ENCODE results near the gene CYP24A1.

CYP24A1 gene

GRCh38 chr20:54155736-54156317, 18.0 kb downstream of the CYP24A1 start:
- DNase-seq: no peak

GRCh38 chr20:54154439-54154838, 19.3 kb downstream of the CYP24A1 start:
- no peak for DNase-seq

DNA sequence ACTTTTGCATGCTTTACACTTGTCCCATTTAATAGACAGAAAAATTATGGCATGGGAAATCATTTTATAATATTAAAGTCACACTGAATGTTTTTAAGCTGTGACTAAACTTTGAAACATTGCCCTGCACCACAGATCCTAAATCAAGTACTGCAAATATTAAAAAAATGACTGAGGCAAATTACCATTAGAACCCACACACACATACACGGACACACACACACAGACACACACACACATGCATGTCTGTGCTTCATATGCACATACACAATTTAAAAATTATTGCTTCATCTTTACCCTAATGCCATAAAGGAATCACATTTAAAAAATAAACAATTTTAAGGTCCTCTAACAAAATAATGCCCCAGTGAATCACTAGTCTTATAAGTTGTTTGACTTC, 19.9 kb downstream of the CYP24A1 start:
- DNase-seq: no peak

GRCh38 chr20:54153041-54153327, 20.8 kb downstream of the CYP24A1 start:
- no peak for DNase-seq

- DNase-seq: no peak
These were observed 21.4 kb downstream of the CYP24A1 start for GRCh38 chr20:54152227-54153040.

DNA sequence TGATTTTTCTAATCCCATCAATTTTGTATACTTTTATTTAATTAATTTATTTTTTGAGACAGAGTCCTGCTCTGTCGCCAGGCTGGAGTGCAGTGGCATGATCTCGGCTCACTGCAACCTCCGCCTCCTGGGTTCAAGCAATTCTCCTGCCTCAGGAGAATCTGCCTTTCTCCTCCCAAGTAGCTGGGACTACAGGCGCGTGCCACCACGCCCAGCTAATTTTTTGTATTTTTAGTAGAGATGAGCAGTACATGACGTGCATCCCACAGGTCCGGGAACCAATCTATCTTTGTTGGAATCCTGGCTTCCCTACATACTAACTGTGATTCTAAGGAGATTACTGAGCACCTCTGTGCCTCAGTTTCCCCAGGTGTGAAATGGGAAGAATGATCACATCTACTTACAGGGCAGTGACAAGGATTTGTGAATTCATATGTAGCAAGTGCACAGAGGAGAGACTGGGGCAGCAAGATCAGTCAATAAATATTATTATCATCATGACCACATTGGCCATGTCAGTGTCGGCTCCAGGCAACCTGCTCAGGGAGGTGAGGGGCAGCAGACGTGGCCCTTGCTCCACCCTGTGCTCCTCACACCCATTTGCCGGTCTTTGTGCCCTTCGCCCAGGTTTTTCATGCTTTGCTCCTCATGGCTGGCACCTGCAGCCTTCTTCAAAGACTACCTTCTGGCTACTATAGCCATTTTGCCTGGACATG, 22.1 kb downstream of the CYP24A1 start:
- no peak for DNase-seq

- no peak for DNase-seq
These were observed 22.7 kb downstream of the CYP24A1 start for GRCh38 chr20:54151075-54151439.

GRCh38 chr20:54149765-54150264, 24.0 kb downstream of the CYP24A1 start:
- DNase-seq: no peak

- no peak for DNase-seq
These were observed 24.6 kb downstream of the CYP24A1 start for GRCh38 chr20:54148947-54149764.

- DNase-seq: no peak
These were observed 27.1 kb downstream of the CYP24A1 start for GRCh38 chr20:54146672-54147071.

DNA sequence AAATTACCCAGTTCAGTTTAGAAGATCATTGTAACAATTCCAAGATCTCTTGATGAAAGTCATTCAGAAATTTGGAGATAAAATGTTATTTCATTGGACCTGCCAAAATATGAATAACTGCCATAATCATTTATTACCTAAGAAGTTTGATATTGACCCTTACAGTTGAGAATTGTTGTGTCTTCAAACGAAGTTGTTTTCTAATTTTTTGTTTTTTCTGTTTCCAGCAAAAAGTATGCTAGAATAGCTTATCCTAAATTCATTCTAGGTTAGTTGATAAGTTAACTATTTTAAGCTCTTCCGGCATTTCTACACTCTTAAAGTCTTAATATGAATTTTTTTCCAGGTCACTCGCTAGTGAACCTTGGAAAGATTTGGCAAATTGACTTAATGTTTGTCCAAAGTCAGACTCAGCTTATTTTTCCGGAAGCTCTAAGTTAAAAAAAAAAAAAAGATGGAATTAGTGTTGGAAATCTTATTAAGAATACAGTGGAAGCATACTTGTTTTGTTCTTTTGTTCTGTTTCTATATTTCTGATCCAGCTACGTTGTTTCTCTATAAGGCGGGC, 28.9 kb downstream of the CYP24A1 start:
- no peak for DNase-seq

DNA sequence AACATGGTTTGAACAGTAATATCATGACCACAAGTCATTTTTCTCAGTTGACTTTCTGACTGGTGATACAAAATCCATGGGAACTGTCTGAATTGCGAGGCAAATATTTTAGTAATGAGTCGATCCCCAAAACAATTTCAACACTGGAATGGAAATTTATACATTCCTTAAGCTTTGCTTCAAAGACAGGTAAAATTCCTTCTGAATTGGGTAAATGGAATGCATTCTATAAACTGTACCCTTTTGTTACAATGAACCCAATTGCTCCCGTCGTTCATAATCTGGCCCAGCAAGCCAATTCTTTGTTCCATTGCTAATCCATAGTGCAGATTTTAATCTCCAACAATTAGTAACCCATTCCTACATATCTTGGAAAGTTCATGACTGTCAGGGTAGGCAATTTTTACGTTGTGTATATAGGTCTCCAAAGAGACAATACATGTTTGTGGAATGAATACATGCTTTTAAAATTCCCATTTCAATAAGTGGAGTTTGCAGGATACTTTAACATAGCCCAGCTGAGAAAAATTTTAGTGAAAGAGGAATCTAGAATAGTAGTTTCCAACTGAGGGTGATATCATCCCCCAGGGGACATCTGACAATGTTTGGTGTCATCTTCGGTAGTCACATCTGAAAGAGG, 32.7 kb downstream of the CYP24A1 start:
- DNase-seq: no peak

DNA sequence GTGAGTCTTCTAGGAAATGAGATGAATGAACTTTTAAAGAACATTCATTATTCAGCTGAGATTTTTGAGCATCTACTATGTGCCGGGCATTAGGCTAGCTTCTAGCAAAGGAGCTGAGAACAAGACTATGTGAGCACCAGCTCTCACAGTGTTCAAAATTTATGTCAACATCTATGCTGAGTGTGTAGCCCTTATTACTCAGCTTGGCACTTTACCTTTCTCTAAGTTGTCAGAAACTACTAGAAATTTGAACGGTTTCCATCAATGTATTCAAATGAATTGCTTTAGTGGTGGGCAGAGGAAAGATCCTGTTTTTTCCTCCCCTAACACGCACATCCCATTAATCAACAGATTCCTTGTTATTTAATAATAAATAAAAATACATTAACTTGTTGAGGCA, 33.3 kb downstream of the CYP24A1 start:
- DNase-seq: no peak

DNA sequence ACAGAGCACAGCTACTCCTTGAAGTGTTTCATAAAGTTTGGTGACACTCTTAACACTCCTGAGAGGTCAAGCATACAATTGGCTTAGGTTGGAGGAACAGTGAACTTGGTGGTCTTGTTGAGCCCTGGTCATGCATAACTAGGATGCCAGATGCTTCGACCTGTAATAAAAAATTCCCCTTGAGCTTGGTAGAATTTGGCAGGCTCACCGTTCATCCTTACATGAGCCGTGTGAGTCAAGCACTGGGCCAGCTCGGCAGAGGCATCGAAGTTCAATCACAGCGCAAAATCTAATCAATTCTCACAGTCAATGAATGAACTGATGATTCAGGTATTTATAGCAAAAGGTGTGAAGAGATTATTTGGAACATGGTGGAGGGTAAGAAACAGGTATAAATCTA, 33.7 kb downstream of the CYP24A1 start:
- DNase-seq: no peak

DNA sequence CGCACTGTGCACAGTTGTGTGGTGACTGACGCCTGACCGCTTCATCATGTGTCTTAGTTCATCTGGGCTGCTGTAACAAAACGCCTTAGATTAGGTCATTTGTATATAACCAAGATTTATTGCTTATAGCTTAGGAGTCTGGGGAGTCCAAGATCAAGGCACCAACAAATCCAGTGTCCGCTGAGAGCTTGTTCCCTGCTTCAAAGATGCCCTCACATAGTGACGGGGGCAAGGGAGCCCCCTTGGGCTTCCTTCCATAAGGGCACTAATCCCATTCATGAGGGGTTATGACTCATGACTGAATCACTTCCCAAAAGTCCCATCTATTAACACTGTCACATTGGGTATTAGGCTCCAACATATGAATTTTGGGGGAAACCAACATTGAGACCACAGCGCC, 34.6 kb downstream of the CYP24A1 start:
- no peak for DNase-seq

- no peak for DNase-seq
These were observed 35.4 kb downstream of the CYP24A1 start for GRCh38 chr20:54138427-54138826.

DNA sequence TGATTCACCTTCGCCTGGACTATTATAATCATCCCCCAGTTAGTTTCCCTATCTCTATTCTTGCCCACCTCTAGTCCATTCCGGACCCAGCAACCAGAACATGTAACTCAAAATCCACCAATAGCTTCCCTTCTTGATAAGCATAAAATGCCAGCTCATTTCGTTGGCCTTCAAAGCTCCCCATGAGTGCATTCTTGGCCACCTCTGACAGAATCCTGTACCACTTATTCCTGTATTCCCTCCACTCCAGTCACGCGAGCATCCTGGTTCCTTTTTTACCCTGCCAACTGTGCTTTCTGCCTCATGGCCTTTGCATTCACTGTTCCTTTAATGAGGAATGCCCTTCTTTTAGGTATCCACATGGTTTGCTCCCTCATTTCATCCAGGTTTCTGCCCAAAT, 36.7 kb downstream of the CYP24A1 start:
- no peak for DNase-seq

- no peak for DNase-seq
These were observed 39.2 kb downstream of the CYP24A1 start for GRCh38 chr20:54134445-54135220.

- no peak for DNase-seq
These were observed 40.1 kb downstream of the CYP24A1 start for GRCh38 chr20:54133434-54134427.

Measured in CD4-positive, alpha-beta T cell treated with Interleukin-1 beta for 1 hour (primary cell).